ENCODE data around the gene DDX39B.
"Not testable (repeated sequence)": the region's sequence is repeated elsewhere in the genome, so short reads cannot be mapped to it uniquely, and the experiment has no call there.

The DDX39B gene

DNA sequence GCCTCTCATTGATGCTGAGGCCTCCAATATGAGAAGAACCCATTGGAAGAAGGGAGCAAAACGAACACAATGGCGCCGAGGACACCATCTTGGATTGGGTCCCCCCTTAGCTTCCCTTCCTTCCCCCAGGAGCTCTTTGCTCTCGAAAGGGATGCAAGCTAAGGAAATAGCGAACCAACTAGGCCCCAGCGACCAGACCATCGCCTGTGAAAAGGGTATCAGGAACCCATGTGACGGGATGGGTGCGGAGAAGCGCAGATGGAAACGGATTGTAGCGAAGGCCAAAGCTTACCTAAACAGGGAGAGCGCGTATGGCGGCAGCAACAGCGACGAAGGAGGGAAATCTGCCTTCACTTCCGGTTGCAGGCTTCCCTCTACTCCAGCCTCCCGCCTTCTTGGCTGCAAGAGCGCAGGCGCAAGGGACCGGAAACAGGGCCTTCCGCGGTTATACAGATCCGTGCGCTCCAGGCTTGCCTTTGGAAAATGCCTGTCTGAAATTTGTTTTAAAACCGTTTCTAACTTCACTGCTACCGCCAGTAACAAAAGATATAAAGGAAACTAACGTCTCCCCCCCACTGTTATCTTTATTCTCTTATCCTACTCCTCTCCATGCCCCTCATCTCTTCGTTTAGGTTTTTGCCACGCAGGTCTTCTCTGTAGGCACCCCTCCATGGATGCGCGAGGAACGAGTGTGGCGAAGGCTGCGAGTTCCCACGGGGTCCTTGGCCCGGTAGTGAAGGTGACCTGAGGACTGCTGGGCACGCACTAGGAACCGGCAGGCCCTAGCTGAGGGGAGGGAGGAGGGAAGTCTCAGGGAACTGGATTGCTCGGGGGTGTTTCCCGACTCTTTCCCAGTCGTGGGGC lies at the start of gene DDX39B:
Gene DDX39B, minus strand, starts transcription at position 346 of the 864 bp plus-strand sequence. CDS start 1,471 bp downstream, outside the sequence.
- DNase-seq (ENCODE audit: low read depth) = peak; percentile 93

DNA sequence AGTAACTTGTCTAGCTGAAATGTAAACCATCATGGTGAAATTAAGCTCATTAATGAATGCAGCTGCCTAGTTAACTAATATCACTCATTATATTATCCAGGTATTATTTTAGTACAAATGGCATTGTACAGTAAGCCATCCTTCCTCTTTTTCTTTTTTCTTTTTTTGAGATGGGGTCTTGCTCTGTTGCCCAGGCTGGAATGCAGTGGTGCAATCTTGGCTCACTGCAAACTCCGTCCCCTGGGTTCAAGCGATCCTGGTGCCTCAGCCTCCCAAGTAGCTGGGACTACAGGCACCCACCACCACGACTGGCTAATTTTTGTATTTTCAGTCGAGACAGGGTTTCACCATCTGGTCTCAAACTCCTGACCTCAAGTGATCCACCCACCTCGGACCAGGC lies 48.9 kb upstream of the DDX39B start:
- not testable (repeated sequence) for DNase-seq (ENCODE audit: low read depth)

DNA sequence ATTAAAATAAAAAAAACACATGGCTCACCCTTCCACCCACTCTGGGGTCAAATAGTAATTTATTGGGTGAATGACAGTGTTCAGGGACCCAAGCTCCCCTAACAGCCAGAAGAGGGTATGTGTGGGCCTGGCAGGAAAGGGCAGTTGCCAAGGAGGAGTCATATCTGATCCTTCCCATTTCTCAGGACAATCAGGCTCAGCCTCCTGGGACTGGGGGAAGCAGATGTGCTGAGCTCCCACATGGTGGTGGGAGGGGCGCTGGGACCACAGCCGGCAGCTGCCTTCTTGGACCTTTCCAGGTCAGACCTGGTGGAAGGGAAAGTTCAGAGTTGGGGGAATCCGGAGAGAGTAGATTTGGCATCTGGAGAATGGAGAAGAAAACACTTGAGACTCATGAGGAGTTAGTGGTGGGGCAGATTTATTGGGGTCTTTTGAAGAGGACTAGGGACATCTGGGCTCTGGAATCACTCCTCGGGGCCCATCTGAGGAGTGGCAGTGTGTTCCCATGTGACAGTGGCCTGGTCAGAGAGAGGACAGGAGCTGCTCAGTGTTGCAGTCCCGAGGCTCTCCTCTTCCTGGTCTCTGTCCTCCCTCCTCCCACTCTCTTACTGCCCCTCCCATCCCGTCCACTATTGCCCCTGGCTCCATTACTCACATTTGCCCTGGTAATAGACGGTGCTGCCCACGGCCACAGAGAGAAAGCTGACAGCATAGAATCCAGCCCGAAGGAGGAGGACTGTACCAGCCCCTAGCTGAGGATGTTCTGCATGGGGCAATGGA lies 47.3 kb upstream of the DDX39B start:
- DNase-seq (ENCODE audit: low read depth) = no peak

DNA sequence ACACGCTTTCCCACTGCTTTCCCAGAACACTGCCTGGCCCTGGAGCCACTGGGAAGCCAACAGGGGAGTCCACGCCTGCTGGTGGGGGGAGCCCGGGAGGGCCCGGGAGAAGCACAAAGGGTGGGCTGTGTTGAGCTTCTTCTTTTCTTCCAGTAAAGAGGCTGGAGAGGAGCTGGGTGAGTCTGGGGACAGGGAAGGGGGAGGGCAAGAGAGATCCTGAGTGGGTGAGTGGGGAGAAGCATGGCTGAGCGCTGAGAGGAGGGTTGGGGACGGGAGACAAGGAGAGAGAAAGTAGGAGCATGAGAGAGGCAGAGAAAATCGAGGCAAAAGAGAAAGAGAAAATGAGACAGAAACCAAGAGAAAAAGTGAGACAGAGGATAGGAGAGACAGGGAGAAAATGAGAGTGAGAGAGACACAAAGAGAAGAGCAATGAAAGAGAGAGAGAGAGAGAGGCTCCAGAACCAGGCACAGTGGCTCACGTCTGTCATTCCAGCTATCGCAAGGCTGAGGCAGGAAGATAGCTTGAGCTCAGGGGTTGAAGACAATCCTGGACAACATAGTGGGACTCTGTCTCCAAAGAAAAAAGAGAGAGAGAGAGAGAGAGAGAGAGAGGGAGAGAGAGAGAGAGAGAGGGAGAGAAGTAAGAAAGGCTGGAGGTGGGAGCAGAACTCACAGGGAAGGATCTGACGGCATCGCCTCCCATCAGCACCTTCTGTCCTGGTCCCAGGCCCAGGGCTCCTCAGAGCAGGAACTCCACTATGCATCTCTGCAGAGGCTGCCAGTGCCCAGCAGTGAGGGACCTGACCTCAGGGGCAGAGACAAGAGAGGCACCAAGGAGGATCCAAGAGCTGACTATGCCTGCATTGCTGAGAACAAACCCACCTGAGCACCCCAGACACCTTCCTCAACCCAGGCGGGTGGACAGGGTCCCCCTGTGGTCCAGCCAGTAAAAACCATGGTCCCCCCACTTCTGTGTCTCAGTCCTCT lies 46.3 kb upstream of the DDX39B start:
- no peak for DNase-seq (ENCODE audit: low read depth)

DNA sequence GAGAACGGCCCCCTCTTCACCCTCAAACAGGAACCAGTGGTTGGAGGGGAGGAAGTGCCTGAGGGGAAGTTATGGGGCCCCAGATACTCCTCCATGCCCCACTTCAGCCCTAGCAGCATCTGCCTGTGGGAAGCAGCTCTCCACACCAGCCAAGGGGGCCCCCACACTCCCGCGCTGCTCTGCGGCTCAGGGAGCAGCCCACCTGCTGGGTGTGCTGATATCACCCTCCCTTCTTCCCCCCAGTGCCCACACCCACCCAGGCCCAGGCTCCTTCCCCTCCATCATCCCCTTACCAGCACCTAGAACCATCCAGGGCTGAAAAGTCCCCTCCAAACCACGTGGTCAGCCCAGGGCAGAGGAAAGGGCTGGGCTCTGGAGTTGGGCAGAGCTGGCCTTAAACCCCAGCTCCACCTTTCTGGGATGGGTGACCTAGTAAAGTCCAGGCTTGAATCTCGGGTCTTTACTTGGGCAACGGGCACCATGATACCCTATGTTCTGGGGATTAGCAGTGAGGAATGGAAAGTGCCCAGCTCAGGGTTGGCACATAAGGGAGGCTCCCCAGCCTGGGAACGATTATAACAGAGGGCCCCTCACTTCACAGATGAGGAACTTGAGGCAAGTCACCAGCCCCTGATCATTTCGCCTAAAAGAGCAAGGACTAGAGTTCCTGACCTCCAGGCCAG lies 44.9 kb upstream of the DDX39B start:
- DNase-seq (ENCODE audit: low read depth) = no peak

DNA sequence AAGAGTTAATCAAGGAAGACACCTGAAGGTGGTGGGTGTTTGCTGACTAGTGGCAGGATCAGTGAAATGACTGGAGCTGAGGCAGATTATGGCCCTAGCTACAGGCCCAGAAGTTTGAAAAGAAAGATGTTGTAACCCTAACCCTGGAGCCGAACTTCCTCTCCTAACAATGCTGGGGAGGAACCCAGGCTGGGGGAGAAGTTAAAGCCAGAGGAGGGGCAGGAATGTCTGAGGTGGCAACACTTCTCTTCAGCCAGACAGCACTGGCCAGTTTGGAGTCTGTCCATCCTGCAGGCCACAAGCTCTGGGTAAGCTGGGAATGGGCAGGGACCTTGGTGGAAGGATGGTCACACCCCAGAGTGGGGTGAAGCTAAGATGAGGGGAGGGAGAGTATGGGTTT lies 44.2 kb upstream of the DDX39B start, which contains the start of gene LST1:
Gene LST1, plus strand, starts transcription at position 270 of the 400 bp plus-strand sequence. CDS start 1,023 bp downstream, outside the sequence.
- no peak for DNase-seq (ENCODE audit: low read depth)

DNA sequence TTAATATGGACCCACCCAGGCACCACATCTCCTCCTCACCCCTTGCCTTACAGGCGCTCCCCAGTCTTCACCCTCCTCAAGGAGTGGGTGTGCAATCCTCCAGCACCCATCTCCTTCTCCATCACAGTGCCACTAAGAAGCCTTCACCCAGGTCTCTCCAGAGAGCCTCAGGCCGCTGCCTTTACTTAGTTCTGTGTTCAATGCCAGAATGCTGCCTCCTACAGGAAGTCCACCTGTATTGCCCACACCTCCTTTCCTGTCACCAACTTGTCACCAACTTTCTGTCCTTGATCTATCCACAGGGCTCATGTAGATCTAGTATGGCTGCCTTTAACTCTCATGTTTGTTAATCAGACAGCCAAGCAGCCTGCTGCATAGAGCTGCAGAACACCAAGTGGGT lies 43.7 kb upstream of the DDX39B start:
- no peak for DNase-seq (ENCODE audit: low read depth)

DNA sequence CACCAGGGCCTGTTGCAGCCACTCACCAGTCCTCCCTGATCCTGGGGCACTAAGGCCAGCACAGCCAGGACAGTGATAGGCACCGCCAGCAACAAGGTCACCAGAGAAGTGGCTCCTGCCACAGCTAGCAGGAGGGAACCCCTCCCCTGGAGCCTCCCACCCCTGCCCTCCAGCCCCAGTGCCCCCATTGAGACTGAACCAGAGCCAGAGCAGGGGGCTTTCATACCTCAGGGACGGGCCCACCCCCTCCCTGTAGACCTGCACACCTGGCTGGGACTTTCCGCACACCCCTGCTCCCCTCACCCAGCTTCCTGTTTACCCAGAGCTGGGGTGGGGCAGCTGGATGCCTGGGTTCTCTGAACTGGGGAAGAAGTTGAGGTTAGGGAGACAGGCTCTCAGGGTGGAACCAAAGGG lies 40.4 kb upstream of the DDX39B start, which contains the start of gene LTB:
Gene LTB, minus strand, starts transcription at position 195 of the 414 bp plus-strand sequence. Its CDS starts 7 bp downstream, at position 188.
- peak; percentile 49 for DNase-seq (ENCODE audit: low read depth)

DNA sequence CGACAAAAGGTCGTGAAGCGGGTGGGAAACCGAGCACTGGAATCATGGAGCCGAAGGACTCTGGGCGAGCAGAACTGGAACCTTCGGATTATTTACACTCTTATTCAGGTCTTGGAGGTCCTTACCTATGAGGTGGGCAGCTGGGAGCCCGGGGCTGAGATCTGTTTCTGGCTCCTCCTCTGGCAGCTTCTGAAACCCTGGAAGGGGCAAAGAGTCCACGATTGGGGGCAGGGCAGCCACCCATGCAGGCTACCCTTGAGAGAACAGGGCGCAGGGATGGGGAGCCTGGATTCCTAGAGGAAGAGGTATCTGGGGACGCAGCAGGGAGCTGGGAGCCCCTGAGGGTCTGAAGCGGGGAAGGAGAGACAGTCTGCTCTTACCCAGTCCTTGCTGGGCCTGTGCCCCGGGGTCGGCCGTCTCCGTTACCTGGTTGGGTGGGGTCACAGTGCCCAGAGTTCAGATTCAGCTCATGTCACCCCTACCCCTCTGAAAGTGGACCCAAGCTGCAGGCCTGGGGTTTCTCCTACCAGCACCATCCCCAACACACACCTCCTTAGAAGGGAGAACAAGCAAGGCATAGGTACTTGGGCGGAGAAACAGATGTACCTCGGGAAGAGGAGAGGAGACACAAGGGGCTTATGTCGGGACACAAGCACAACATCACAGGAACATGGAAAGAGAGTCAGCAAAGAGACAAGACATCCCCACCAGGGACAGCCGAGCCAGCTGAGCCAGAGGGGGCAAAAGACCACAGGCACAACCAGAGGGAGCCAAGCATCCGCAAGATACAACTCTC lies 39.8 kb upstream of the DDX39B start:
- no peak for DNase-seq (ENCODE audit: low read depth)

DNA sequence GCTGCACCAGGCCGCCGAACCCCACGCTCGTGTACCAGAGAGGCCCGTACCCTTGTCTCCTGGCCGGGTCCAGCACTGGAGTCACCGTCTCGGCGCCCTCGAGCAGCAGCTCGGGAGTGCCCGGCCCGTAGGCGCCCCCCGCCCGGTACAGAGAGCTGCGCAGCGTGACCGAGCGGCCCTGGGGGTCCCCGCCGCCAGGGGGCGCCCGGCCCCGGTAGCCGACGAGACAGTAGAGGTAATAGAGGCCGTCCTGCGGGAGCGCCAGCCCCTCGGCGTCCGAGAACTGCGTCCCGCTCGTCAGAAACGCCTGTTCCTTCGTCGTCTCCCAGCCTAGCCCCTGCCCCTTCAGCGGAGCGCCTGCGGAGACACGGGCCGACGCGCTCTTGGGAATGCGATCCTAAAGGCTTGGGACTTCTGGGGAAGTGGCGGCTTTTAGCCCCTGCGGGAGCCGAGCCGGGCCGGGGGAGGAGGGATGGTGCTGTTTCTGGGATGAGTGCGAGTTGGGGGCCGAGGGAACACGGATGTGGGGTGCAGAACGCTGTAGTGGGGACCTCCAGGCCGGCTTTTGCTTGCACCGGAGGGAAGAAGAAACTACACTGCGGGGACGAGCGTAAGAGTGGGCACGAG lies 39.1 kb upstream of the DDX39B start:
- DNase-seq (ENCODE audit: low read depth) = peak; percentile 76

DNA sequence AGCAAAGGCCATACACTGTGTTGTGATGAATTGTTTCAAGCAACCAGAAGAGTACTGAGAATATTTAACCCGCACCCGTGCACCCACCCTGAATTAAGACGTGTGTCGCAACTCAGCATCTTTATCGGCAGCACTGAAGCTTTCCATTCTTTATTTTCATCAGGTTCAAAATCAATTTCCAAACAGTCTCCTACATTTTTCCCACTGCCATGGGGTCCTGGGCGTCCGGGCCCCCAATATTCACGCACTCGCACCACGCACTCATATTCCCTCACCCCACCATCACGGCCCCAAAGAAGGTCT lies 38.6 kb upstream of the DDX39B start:
- DNase-seq (ENCODE audit: low read depth) = no peak

DNA sequence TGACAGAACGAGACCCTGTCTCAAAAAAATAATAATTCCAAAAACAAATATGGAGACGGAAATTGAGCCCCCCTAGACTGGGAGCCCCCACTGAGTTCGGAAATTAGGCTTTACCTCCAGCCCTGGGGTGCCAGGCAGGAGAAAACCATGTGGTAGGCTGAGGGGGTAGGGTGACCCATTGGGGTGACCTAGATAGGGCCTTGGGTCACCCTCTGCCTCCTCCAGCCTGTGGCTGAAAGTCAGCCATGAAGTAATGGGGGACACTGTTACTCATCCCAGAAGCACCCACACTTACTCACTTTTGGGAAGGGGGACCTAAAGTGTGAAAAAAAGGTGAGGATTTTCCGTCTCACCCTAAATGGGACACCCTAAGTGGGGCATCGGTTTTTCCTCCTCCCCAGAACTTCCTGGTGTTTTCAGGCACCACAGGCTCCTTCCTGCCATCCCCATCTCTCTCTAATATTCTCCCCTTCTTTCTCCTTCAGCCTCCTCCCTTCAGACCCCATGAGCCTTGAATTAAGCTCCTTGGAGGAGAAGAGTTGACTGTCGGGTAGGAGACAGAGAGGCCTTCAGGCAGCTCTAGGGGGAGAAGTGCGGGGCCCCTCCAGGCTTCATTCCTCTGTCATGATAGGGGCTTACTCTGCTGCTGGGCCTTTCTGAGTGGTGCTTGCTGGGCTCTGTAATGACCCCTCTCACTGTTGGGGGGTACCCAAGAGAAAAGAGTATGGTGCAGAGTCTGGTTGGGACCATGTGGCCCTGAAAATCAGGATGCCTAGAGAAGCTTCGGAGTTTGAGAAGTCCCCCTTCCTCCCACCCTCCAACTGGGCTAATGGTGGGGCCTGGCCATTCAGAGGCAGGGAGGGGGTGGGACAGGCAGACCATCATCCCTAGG lies 38.0 kb upstream of the DDX39B start:
- no peak for DNase-seq (ENCODE audit: low read depth)

DNA sequence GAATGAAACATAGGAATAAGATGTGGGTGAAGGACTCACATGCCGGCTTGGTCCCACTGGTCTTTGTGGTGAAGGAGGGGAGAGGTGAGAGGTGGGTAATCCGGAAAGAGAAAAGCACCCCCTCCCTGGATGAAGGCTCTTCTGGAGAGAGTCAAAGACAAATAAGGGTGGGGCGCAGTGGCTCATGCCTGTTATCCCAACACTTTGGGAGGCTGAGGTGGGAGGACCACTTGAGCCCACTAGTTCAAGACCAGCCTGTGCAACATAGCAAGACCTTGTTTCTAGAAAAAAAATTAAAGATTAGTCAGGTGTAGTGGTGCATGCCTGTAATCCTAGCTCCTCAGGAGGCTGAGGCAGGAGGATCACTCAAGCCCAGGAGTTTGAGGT lies 37.3 kb upstream of the DDX39B start:
- peak; percentile 34 for DNase-seq (ENCODE audit: low read depth)

DNA sequence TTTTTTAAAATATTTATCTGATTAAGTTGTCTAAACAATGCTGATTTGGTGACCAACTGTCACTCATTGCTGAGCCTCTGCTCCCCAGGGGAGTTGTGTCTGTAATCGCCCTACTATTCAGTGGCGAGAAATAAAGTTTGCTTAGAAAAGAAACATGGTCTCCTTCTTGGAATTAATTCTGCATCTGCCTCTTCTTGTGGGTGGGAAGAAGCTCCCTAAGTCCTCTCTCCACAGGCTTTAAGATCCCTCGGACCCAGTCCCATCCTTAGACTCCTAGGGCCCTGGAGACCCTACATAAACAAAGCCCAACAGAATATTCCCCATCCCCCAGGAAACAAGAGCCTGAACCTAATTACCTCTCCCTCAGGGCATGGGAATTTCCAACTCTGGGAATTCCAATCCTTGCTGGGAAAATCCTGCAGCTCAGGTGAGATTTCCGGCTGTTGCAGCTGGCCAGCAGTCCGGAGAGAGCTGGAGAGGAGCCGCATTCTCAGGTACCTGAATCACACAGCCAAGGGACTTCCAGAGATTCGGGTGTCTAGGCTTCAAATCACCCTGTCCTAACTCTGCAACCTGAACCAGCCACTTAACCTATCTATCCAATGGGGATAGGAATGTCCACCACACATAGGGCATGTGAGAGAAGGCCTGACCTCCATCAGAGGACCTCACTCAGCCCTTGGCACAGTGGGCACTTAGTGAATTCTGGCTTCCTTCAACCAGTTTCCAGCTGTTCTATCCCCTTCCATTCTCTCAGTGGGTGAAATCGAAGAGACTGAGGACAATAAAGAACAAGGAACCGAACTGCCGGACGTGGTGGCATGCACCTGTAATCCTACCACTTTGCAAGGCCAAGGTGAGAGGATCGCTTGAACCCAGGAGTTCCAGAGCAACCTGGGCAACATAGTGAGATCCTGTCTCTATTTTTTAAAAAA lies 36.6 kb upstream of the DDX39B start:
- DNase-seq (ENCODE audit: low read depth) = peak; percentile 49

DNA sequence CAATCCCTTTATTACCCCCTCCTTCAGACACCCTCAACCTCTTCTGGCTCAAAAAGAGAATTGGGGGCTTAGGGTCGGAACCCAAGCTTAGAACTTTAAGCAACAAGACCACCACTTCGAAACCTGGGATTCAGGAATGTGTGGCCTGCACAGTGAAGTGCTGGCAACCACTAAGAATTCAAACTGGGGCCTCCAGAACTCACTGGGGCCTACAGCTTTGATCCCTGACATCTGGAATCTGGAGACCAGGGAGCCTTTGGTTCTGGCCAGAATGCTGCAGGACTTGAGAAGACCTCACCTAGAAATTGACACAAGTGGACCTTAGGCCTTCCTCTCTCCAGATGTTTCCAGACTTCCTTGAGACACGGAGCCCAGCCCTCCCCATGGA lies 35.8 kb upstream of the DDX39B start:
- no peak for DNase-seq (ENCODE audit: low read depth)

DNA sequence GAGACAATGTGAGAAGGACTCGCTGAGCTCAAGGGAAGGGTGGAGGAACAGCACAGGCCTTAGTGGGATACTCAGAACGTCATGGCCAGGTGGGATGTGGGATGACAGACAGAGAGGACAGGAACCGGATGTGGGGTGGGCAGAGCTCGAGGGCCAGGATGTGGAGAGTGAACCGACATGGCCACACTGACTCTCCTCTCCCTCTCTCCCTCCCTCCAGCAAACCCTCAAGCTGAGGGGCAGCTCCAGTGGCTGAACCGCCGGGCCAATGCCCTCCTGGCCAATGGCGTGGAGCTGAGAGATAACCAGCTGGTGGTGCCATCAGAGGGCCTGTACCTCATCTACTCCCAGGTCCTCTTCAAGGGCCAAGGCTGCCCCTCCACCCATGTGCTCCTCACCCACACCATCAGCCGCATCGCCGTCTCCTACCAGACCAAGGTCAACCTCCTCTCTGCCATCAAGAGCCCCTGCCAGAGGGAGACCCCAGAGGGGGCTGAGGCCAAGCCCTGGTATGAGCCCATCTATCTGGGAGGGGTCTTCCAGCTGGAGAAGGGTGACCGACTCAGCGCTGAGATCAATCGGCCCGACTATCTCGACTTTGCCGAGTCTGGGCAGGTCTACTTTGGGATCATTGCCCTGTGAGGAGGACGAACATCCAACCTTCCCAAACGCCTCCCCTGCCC lies 35.2 kb upstream of the DDX39B start:
- DNase-seq (ENCODE audit: low read depth) = no peak

Data from stimulated activated CD8-positive, alpha-beta memory T cell treated with anti-CD3 and anti-CD28 coated beads, Interleukin-12 subunit alpha, Interleukin-12 subunit beta, amount 100 ng/mL, for 1 hour (primary cell).